MM.1S (cell line): Measurements from ENCODE around the gene SPATC1L.
"Not testable (repeated sequence)": the region's sequence is repeated elsewhere in the genome, so short reads cannot be mapped to it uniquely, and the experiment has no call there.

Experiments
- CTCF ChIP-seq: fragments of 300-600 bp; sonication (generic); IDR thresholded peaks from 2 replicates; pipeline ENCODE4 v1.5.1; 2016; ENCODE audit warnings: antibody characterized with exemption, low read length, mixed read lengths
- EZH2phosphoT487 ChIP-seq: fragments of 300-600 bp; sonication (generic); IDR thresholded peaks from 2 replicates; pipeline ENCODE4 v1.6.1; 2018; ENCODE audit warnings: antibody characterized with exemption, low read length

DNA sequence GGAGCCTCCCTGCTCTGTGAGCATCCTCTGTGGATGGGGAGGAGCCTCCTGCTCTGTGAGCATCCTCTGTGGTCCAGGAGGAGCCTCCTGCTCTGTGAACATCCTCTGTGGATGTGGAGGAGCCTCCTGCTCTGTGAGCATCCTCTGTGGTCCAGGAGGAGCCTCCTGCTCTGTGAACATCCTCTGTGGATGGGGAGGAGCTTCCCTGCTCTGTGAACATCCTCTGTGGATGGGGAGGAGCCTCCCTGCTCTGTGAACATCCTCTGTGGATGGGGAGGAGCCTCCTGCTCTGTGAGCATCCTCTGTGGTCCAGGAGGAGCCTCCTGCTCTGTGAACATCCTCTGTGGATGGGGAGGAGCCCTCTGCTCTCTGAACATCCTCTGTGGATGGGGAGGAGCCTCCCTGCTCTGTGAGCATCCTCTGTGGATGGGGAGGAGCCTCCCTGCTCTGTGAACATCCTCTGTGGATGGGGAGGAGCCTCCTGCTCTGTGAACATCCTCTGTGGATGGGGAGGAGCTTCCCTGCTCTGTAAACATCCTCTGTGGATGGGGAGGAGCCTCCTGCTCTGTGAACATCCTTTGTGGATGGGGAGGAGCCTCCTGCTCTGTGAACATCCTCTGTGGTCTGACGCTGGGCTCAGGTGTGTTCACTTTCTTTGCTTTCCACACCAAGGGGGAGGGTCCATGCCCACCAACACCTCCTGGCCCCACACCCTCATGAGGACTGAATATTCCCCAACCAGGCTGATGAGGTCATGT, 13.6 kb downstream of the SPATC1L start:
- not testable (repeated sequence) for TF ChIP-seq CTCF, EZH2phosphoT487
